Measurements from ENCODE around the gene EMX1.

- TF ChIP-seq CTCF (IDR thresholded peaks at IDR 0.05; ENCODE audit: poor library complexity, severe bottlenecking) (no peak), REST (IDR thresholded peaks at IDR 0.05; ENCODE audit: borderline replicate concordance) (no peak), EZH2 (IDR thresholded peaks at IDR 0.05; ENCODE audit: borderline replicate concordance, insufficient read depth, low read length, poor library complexity, severe bottlenecking) (no peak), TAF1 (IDR thresholded peaks at IDR 0.05; ENCODE audit: low read depth) (no peak), RAD21 (conservative IDR thresholded peaks at IDR 0.05) (no peak), POLR2AphosphoS5 (IDR thresholded peaks at IDR 0.05) (no peak), EP300 (conservative IDR thresholded peaks at IDR 0.05; ENCODE audit: poor library complexity, severe bottlenecking) (no peak), SMC3 (conservative IDR thresholded peaks at IDR 0.05; ENCODE audit: poor library complexity) (no peak), MXI1 (conservative IDR thresholded peaks at IDR 0.05; ENCODE audit: poor library complexity, severe bottlenecking) (no peak)
Measured at GRCh38 chr2:72963423-72964145, 46.3 kb downstream of the EMX1 start.

Measured in neural cell (in vitro differentiated cells).